ENCODE measurements around the gene FLRT3. TPM values are rescaled to one million over a fixed set of nuclear protein-coding genes. Genes with fewer than 3 reads are reported as not detected.

FLRT3 gene
- total and polyA plus RNA-seq, 9 of the 15 experiments (the other 6 are each of a cell fraction or from before 2014, with no cell fraction given): 0.04 TPM; not detected in 8

DNA sequence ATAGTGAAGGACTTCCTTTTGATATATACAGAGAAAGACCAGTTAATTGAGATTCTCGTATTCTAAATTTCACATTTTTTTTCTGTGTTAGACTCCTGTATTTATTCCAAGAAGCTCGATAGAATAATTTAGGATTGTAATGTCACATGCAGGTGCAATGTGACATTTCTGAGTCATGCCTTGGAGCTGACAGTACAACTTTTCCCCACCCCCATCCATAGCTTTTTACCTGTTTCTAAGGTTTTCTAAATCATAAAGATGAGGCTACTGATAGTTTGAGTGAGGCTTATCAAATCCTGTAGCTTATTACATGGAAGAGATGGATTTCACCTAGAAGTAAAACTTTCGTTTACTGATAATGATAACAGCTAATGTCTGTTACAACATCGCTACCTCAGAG, 37.6 kb downstream of the FLRT3 start (continued):
- TF ChIP-seq CEBPG (CRISPR knock-in tag; IDR thresholded peaks at IDR 0.05): no peak
- no peak for TF ChIP-seq CEBPG (tag; conservative IDR thresholded peaks at IDR 0.05 in 1 of 2, IDR thresholded peaks at IDR 0.05 in 1 of 2)
- no peak for TF ChIP-seq ZNF347 (CRISPR knock-in tag; IDR thresholded peaks at IDR 0.05; ENCODE audit: low read depth)
- no peak for TF ChIP-seq HDAC2 (IDR thresholded peaks at IDR 0.05)
- TF ChIP-seq, protein P1, sequence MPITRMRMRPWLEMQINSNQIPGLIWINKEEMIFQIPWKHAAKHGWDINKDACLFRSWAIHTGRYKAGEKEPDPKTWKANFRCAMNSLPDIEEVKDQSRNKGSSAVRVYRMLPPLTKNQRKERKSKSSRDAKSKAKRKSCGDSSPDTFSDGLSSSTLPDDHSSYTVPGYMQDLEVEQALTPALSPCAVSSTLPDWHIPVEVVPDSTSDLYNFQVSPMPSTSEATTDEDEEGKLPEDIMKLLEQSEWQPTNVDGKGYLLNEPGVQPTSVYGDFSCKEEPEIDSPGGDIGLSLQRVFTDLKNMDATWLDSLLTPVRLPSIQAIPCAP (CRISPR knock-in tag; IDR thresholded peaks at IDR 0.05; ENCODE audit: borderline replicate concordance): no peak

DNA sequence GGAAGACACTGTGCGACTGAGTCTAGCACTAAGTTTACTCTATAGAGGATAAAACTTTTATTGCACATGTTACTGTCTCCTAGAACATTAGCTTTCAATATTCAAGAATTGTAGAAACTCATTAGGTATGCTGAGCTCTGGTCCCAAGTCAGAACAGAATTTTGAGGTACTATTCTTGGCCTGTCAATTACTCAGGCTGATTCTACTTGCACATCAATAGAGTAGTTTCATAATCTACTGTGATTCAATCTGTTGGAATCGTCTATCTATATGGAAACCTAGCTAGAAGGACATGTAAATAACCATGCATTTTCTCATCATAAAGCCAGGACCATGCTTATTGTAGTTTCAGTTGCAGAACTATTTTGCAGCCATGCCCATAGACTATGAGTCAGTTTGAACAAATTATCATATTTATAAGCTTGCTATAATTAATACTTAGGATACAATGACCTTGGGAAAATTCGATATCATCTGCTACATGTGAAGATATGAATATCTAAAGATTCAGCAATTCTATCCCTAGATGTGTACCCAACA, 41.6 kb downstream of the FLRT3 start:
- ChIA-PET POLR2A (no interaction called here), CTCF (ENCODE audit: low intra/inter-chr PET ratio) (no interaction called here)
- FAIRE-seq (no peak), ATAC-seq (no peak), DNase-seq (ENCODE audit: extremely low read depth in 1 of 4, low spot score in 3 of 4) (no peak)
- Histone ChIP-seq H3K79me2 (ENCODE audit: control insufficient read depth, insufficient read depth, low read length) (no peaks in the 10 kb centered on the region), H3K36me3 (ENCODE audit: control insufficient read depth, insufficient read depth, low read length) (no peaks in the 10 kb centered on the region), H4K20me1 (replicated peaks; ENCODE audit: control insufficient read depth, insufficient read depth, low read length) (no peaks in the 10 kb centered on the region), H3K27ac (ENCODE audit: extremely low read depth, low read depth, low read length) (no peak overlapping the region), H3K9me3 (replicated peaks; ENCODE audit: control insufficient read depth, insufficient read depth, low read depth, low read length) (no peaks in the 10 kb centered on the region), H3K9me1 (ENCODE audit: control insufficient read depth, insufficient read depth, low read length) (no peaks in the 10 kb centered on the region), H3K4me2 (ENCODE audit: insufficient read depth, low read length) (no peak overlapping the region), H3K9ac (ENCODE audit: insufficient read depth in 1 of 2, low read depth in 2 of 2, low read length in 2 of 2) (no peak overlapping the region), H3K27me3 (ENCODE audit: control insufficient read depth in 2 of 2, insufficient read depth in 2 of 2, low read length in 2 of 2) (no peaks in the 10 kb centered on the region), H3K4me3 (no peak overlapping the region), H2AFZ (ENCODE audit: low read depth, low read length) (no peak overlapping the region), H3K4me1 (replicated peaks in 1 of 2; ENCODE audit: control insufficient read depth in 2 of 2, insufficient read depth in 2 of 2, low read length in 2 of 2) (no peaks in the 10 kb centered on the region)
- intact Hi-C loops (cut with micrococcal nuclease) (no loop called here), in situ Hi-C loops (cut with MboI) (no loop called here)
- BruUV-seq (replicated peaks): no TSS peak
- 0% methylated on average over 2 of the region's 3 CpGs for WGBS (ENCODE audit: insufficient coverage, low coverage, missing lambda C conversion rate)
- TF ChIP-seq ZNF134 (CRISPR knock-in tag; conservative IDR thresholded peaks at IDR 0.05) (no peak), FUS (optimal IDR thresholded peaks at IDR 0.05; ENCODE audit: low read depth, low read length) (no peak), CSDE1 (IDR thresholded peaks at IDR 0.05) (no peak), MTF1 (CRISPR knock-in tag; IDR thresholded peaks at IDR 0.05; ENCODE audit: borderline replicate concordance) (no peak), DDX20 (tag; IDR thresholded peaks at IDR 0.05; ENCODE audit: low read depth) (no peak), ZNF24 (IDR thresholded peaks at IDR 0.05) (no peak), NR4A1 (CRISPR knock-in tag; IDR thresholded peaks at IDR 0.05) (no peak), NR4A1 (tag; IDR thresholded peaks at IDR 0.05) (no peak)
- TF ChIP-seq, protein P2, sequence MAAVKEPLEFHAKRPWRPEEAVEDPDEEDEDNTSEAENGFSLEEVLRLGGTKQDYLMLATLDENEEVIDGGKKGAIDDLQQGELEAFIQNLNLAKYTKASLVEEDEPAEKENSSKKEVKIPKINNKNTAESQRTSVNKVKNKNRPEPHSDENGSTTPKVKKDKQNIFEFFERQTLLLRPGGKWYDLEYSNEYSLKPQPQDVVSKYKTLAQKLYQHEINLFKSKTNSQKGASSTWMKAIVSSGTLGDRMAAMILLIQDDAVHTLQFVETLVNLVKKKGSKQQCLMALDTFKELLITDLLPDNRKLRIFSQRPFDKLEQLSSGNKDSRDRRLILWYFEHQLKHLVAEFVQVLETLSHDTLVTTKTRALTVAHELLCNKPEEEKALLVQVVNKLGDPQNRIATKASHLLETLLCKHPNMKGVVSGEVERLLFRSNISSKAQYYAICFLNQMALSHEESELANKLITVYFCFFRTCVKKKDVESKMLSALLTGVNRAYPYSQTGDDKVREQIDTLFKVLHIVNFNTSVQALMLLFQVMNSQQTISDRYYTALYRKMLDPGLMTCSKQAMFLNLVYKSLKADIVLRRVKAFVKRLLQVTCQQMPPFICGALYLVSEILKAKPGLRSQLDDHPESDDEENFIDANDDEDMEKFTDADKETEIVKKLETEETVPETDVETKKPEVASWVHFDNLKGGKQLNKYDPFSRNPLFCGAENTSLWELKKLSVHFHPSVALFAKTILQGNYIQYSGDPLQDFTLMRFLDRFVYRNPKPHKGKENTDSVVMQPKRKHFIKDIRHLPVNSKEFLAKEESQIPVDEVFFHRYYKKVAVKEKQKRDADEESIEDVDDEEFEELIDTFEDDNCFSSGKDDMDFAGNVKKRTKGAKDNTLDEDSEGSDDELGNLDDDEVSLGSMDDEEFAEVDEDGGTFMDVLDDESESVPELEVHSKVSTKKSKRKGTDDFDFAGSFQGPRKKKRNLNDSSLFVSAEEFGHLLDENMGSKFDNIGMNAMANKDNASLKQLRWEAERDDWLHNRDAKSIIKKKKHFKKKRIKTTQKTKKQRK (IDR thresholded peaks at IDR 0.05; ENCODE audit: borderline replicate concordance, low read depth, low read length): no peak
